LNCaP clone FGC (cell line): ENCODE results near the gene TYMP.

Source experiments
- DNase-seq: peaks from one replicate; pipeline ENCODE4 v3.0.0-alpha.2; 2011; ENCODE audit warnings: low read depth
- H3K4me3 ChIP-seq: 2 replicates; pipeline ENCODE4 v1.5.1; 2011; ENCODE audit warnings: mild to moderate bottlenecking, low read depth, low read length, control low read depth
- CTCF ChIP-seq: IDR thresholded peaks from 2 replicates; pipeline ENCODE4 v1.5.1; 2012; ENCODE audit warnings: mild to moderate bottlenecking; ENCODE audit not compliant: control insufficient read depth, insufficient read depth; ENCODE audit errors: extremely low read depth

TYMP gene

GRCh38 chr22:50529897-50530579 is at the start of gene TYMP:
TSS of gene TYMP (minus strand) at chr22:50530012. CDS start at chr22:50529709, 303 bp downstream.
- DNase-seq, result peak; percentile 74
- no peak for TF ChIP-seq CTCF
- peak within 1 kb of the TSS; percentile 78 for H3K4me3 ChIP-seq

DNA sequence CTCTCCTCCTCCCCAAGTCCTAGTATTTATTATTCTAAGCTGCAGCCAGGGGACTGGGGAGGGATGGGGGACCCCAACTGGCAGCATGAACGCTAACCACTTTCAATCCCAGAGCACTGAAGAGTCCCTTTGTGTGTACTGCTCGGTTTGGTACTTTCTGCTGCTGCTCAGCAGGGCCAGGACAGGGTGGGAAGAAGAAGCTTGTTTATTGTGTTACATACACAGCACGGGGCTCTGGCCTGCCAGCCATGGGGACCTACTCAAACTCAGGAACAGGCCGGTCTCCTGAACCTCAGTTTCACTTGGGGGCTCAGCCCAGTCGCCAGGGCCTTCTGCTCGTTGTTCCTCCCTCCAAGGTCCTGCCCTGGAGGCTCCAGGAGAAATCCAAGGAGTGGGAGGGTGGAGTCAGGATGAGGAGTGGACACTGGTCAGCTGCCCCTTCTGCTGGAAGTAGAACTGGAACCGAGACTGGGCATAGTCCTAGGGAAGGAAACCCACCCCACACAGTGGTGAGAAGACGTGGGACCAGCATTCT is 49.0 kb upstream of the TYMP start:
- DNase-seq, result no peak
- no peak overlapping the region for H3K4me3 ChIP-seq
- no peak for TF ChIP-seq CTCF

- TF ChIP-seq CTCF, result no peak
- no peak for DNase-seq
- H3K4me3 ChIP-seq, result no peak within 1 kb of the TSS
Observed at GRCh38 chr22:50577987-50578775, 48.4 kb upstream of the TYMP start, which contains the start of gene CPT1B. TSS of gene CPT1B (minus strand) at chr22:50578427. CDS start at chr22:50577915, 512 bp downstream.

GRCh38 chr22:50577697-50577986 is 47.8 kb upstream of the TYMP start:
- no peak for DNase-seq
- no peak for TF ChIP-seq CTCF
- no peak overlapping the region for H3K4me3 ChIP-seq

DNA sequence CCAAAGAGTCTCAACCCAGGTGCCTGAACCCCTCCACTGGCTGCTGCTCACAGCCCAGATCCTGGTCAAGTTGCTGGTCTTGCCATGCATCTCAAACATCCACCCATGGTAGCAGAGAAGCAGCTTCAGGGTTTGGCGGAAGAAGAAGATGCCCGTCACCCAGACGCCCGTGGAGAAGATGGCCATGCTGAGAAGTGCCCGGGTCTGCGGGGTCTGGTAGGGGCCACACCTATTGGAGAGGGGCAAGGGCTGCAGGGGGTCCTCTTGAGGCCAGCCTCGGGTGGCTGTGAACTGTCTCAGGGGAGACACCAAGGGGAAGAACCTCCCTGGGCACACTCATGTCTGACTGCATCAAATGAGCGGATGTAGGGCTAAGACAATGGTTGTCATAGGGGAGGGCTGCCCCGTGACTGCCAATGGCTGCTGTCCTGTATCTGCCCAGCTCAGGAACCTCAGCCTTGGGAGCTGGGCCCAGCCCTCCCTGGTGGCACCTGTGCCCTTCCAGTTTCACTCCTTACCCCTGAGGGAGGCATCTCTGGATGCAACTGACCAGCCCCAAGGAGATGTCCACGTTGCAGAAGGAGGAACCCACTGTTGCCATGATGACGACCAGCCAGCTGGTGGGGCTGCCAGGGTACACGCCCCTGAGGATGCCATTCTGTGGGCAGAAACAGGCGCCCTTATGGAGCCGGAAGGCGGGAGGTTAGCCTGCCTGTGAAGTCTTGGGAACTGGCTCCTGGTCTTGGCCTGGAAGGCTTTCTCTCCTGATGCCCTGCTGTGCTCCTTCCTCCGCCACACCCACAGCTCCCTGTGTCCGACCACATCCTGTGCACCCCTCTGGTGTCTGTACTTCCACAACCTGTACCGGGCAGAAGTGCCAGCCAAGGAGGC is 47.2 kb upstream of the TYMP start:
- DNase-seq, result no peak
- no peak for TF ChIP-seq CTCF
- H3K4me3 ChIP-seq, result no peak overlapping the region

DNA sequence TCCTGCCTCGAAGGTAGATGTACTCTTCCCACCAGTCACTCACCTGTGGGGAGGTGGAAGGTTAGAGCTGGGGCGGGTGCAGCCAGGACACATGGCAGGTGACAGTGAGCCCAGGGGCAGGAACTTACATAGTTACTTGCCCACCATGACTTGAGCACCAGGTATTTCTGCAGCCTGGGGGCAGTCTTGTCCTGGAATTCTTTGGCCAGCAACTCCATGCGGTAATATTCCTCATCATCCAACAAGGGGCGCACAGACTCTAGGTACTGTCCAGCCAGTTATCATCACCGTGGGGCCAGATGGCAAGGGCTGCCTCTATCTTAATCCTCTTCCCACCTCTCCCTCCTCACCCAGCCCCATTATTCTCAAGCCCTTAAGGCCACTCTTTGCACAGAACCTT is 46.3 kb upstream of the TYMP start:
- DNase-seq, result no peak
- TF ChIP-seq CTCF, result 0 out of 2 replicates have a peak, but pooled peaks have one; percentile 23

More for the DNA sequence above, 46.3 kb upstream of the TYMP start:
- no peak overlapping the region for H3K4me3 ChIP-seq
